ENCODE measurements around the gene CLEC4G. TPM values are rescaled to one million over a fixed set of nuclear protein-coding genes. Genes with fewer than 3 reads are reported as not detected.

The CLEC4G gene
- total and polyA plus RNA-seq, 7 experiments from 2014 or later, result 1.2 TPM; not detected in 6

DNA sequence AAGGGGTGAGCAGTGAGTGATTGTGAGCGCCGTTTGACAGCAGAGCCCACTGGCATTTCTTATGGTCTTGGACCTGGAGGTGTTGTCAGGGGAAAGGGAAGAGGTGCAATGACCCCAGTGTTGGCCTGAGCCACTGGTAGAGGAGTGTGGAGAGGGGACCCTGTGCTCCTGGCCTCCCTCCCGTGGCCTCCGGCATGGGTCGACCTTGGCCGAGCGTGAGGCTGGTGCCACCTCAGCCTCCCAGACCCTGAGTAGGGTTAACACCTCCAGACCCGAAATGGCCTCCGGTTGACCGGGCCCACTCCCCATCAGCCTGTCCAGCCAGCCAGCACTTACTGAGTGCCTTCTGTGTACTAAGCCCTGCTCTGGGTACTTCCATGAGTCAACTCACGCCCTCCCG lies 44.7 kb downstream of the CLEC4G start:
- H3K9me3 Mint-ChIP-seq, result no peaks in the 10 kb centered on the region

DNA sequence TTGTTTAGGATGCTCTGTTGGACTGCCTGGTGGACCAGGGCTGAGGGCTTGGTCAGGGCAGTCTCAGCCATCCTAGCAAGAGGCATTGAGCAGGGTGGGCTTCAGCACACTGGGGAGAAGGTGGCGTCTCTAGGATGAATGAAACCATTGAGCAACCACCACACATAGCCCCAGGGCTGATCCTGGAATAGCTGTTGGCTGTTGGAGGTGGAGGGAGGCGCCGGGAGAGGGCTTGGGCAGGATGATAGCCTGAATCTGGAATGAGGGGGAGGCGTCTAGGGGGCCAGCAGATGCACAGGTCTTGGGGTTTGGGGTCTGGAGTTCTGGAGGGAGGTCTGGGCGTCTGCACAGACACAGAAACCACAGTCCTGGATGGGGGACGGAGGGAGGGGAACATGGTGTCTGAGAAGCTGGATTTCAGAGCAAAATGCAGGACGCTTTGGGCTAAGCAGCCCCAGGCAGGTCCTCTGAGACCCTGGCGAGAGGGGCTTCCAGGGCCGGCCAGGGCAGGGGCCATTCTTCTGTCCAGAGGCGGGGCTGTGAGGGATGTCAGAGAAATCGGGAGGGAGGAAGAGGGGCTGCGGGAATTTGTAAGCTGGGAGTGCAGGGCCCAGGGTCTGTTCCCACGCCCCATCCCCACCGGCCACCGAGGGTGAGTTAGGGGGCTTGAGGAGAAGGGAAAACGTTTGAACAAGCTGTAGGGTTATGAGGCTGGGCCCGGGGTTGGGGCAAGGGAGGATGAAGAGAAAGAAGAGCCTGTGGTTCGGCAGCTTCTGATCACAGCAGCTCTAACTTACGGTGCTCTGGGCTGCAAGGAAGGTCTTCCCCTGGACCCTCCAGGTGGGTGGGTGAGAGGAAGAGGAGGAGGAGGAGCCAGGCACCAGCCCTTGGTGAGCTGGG lies 46.1 kb downstream of the CLEC4G start:
- no peak for DNase-seq
- Histone ChIP-seq H3K36me3 (ENCODE audit: control insufficient read depth in 2 of 3, insufficient read depth in 3 of 3, low read length in 3 of 3) (peaks cover 0 to 37% (median 0%) of the 10 kb centered on the region in 3 experiments), H3K4me1 (ENCODE audit: control insufficient read depth in 2 of 2, insufficient read depth in 2 of 2, low read length in 2 of 2) (peaks cover 6 to 12% of the 10 kb centered on the region in 2 donors), H3K9me3 (ENCODE audit: control insufficient read depth in 2 of 3, low read length in 3 of 3) (no peaks in the 10 kb centered on the region), H3K27me3 (ENCODE audit: control insufficient read depth in 2 of 2, insufficient read depth in 2 of 2, low read length in 2 of 2) (no peaks in the 10 kb centered on the region), H3K27ac (ENCODE audit: low read depth, low read length) (no peak overlapping the region), H3K4me3 (ENCODE audit: low read length) (no peak overlapping the region)
- no peak overlapping the region for H3K4me3 Mint-ChIP-seq
- no peaks in the 10 kb centered on the region for H3K9me3 Mint-ChIP-seq
- peak overlapping the region in 3 of 9 donors; percentile 36 to 73 (median 55) for H3K27ac Mint-ChIP-seq
- ATAC-seq, result no peak
- no peaks in the 10 kb centered on the region for H3K27me3 Mint-ChIP-seq
- intact Hi-C loops (cut with micrococcal nuclease), result no loop called here
- CTCF ChIA-PET, result interaction anchor here (0.7 to 1.5 kb wide), 2 partner anchors 13 to 114 kb away, joined by 5 to 7 read pairs; no protein-coding TSS in a partner anchor
- H3K36me3 Mint-ChIP-seq, result peaks cover 0 to 13% (median 0%) of the 10 kb centered on the region in 5 donors
- H3K4me1 Mint-ChIP-seq, result peaks cover 0 to 30% (median 11%) of the 10 kb centered on the region in 7 donors
- POLR2A ChIA-PET, result interaction anchor here (0.6 to 2.7 kb wide), 6 partner anchors 13 to 234 kb away, joined by 4 to 9 read pairs (median 5); partner anchors contain the start of genes PET100 and SNAPC2

More for the DNA sequence above, 44.7 kb downstream of the CLEC4G start:
- ChIA-PET POLR2A (interaction anchor here (0.6 to 2.7 kb wide), 2 partner anchors 12 to 177 kb away, joined by 4 to 9 read pairs; no protein-coding TSS in a partner anchor), CTCF (interaction anchor here (0.6 kb wide), 1 partner anchor 785 kb away, joined by 4 read pairs; no protein-coding TSS in a partner anchor)
- peaks cover 0 to 11% (median 0%) of the 10 kb centered on the region in 5 donors for H3K36me3 Mint-ChIP-seq
- ATAC-seq, result no peak
- intact Hi-C loops (cut with micrococcal nuclease), result no loop called here
- Histone ChIP-seq H3K27ac (ENCODE audit: low read depth, low read length) (no peak overlapping the region), H3K9me3 (ENCODE audit: control insufficient read depth in 2 of 3, low read length in 3 of 3) (no peaks in the 10 kb centered on the region), H3K36me3 (ENCODE audit: control insufficient read depth in 2 of 3, insufficient read depth in 3 of 3, low read length in 3 of 3) (peaks cover 0 to 31% (median 0%) of the 10 kb centered on the region in 3 experiments), H3K4me1 (ENCODE audit: control insufficient read depth in 2 of 2, insufficient read depth in 2 of 2, low read length in 2 of 2) (peaks cover 2 to 10% of the 10 kb centered on the region in 2 donors), H3K4me3 (ENCODE audit: low read length) (no peak overlapping the region), H3K27me3 (ENCODE audit: control insufficient read depth in 2 of 2, insufficient read depth in 2 of 2, low read length in 2 of 2) (no peaks in the 10 kb centered on the region)
- no peak overlapping the region for H3K4me3 Mint-ChIP-seq
- peaks cover 0 to 23% (median 6%) of the 10 kb centered on the region in 7 donors for H3K4me1 Mint-ChIP-seq
- no peak for DNase-seq
- H3K27me3 Mint-ChIP-seq, result no peaks in the 10 kb centered on the region
- H3K27ac Mint-ChIP-seq, result peak overlapping the region in 2 of 9 donors; percentile 22 to 49

- peaks cover 8 to 43% (median 35%) of the 10 kb centered on the region in 7 donors for H3K4me1 Mint-ChIP-seq
- POLR2A ChIA-PET, result interaction anchor here (1.1 to 2.2 kb wide), 2 partner anchors 23 to 26 kb away, joined by 4 to 10 read pairs; no protein-coding TSS in a partner anchor
- H3K4me1 ChIP-seq (ENCODE audit: control insufficient read depth in 2 of 2, insufficient read depth in 2 of 2, low read length in 2 of 2), result peaks cover 22 to 23% of the 10 kb centered on the region in 2 donors
Measured at GRCh38 chr19:7682175-7682855, 49.6 kb downstream of the CLEC4G start.

GRCh38 chr19:7681340-7682174 lies 50.4 kb downstream of the CLEC4G start:
- H3K27ac Mint-ChIP-seq, result peak overlapping the region; percentile 54 to 95 (median 93)
- H3K4me3 ChIP-seq (ENCODE audit: low read length), result peak overlapping the region; percentile 84
- peak overlapping the region; percentile 91 for H3K27ac ChIP-seq (ENCODE audit: low read depth, low read length)
- peak; percentile 60 to 90 (median 85) for DNase-seq
- POLR2A ChIA-PET, result interaction anchor here (0.6 to 2.2 kb wide), 16 partner anchors 16 to 191 kb away, joined by 3 to 16 read pairs (median 4); partner anchors contain the start of genes CLEC4G, FCER2, PET100 and XAB2
- H3K36me3 ChIP-seq (ENCODE audit: control insufficient read depth in 2 of 3, insufficient read depth in 3 of 3, low read length in 3 of 3), result peaks cover 0 to 38% (median 0%) of the 10 kb centered on the region in 3 experiments
- intact Hi-C loops (cut with micrococcal nuclease), result loop anchor here (1.0 to 2.0 kb wide), 10 partner anchors 24 to 583 kb away; partner anchors contain the start of genes PET100 (in 2 of the 2), XAB2 (in 2 of the 2), MAP2K7 (in 1 of the 2) and PNPLA6 (in 1 of the 2)
- peaks cover 0 to 13% (median 0%) of the 10 kb centered on the region in 5 donors for H3K36me3 Mint-ChIP-seq
- peak overlapping the region; percentile 83 to 96 (median 91) for H3K4me3 Mint-ChIP-seq
- H3K4me1 ChIP-seq (ENCODE audit: control insufficient read depth in 2 of 2, insufficient read depth in 2 of 2, low read length in 2 of 2), result peaks cover 25 to 28% of the 10 kb centered on the region in 2 donors
- peaks cover 14 to 51% (median 42%) of the 10 kb centered on the region in 7 donors for H3K4me1 Mint-ChIP-seq
- CTCF ChIA-PET, result interaction anchor here (0.6 to 3.2 kb wide), 27 partner anchors 11 to 150 kb away, joined by 3 to 55 read pairs (median 4); partner anchors contain the start of gene STXBP2
- no peaks in the 10 kb centered on the region for H3K9me3 ChIP-seq (ENCODE audit: control insufficient read depth in 2 of 3, low read length in 3 of 3)
- peak; percentile 71 for ATAC-seq
- H3K27me3 ChIP-seq (ENCODE audit: control insufficient read depth in 2 of 2, insufficient read depth in 2 of 2, low read length in 2 of 2), result no peaks in the 10 kb centered on the region
- H3K27me3 Mint-ChIP-seq, result peaks cover 0 to 16% (median 5%) of the 10 kb centered on the region in 5 donors
- H3K9me3 Mint-ChIP-seq, result peaks cover 0 to 2% (median 0%) of the 10 kb centered on the region in 11 donors

More at GRCh38 chr19:7682175-7682855, 49.6 kb downstream of the CLEC4G start:
- ATAC-seq, result no peak
- Mint-ChIP-seq H3K27ac (peak overlapping the region; percentile 58 to 95 (median 85)), H3K36me3 (peaks cover 0 to 13% (median 0%) of the 10 kb centered on the region in 5 donors), H3K9me3 (peaks cover 0 to 2% (median 0%) of the 10 kb centered on the region in 11 donors), H3K4me3 (peak overlapping the region; percentile 83 to 96 (median 91)), H3K27me3 (peaks cover 0 to 10% (median 0%) of the 10 kb centered on the region in 5 donors)
- Histone ChIP-seq H3K27me3 (ENCODE audit: control insufficient read depth in 2 of 2, insufficient read depth in 2 of 2, low read length in 2 of 2) (no peaks in the 10 kb centered on the region), H3K9me3 (ENCODE audit: control insufficient read depth in 2 of 3, low read length in 3 of 3) (no peaks in the 10 kb centered on the region), H3K36me3 (ENCODE audit: control insufficient read depth in 2 of 3, insufficient read depth in 3 of 3, low read length in 3 of 3) (peaks cover 0 to 38% (median 0%) of the 10 kb centered on the region in 3 experiments), H3K4me3 (ENCODE audit: low read length) (peak overlapping the region; percentile 84), H3K27ac (ENCODE audit: low read depth, low read length) (peak overlapping the region; percentile 91)
- CTCF ChIA-PET, result interaction anchor here (3.2 kb wide), 1 partner anchor 118 kb away, joined by 55 read pairs; no protein-coding TSS in a partner anchor
- no peak for DNase-seq
- intact Hi-C loops (cut with micrococcal nuclease), result no loop called here

GRCh38 chr19:7680606-7681339 lies 51.1 kb downstream of the CLEC4G start, which contains the start of gene TRAPPC5:
Gene TRAPPC5, plus strand, starts transcription at chr19:7680833. Its CDS starts 1,421 bp downstream, at chr19:7682254.
- Mint-ChIP-seq H3K9me3 (peaks cover 0 to 2% (median 0%) of the 10 kb centered on the region in 11 donors), H3K4me1 (peaks cover 20 to 59% (median 46%) of the 10 kb centered on the region in 7 donors), H3K4me3 (peak within 1 kb of the TSS; percentile 83 to 96 (median 91)), H3K36me3 (peaks cover 0 to 13% (median 0%) of the 10 kb centered on the region in 5 donors), H3K27me3 (peaks cover 3 to 22% (median 8%) of the 10 kb centered on the region in 5 donors), H3K27ac (peak within 1 kb of the TSS; percentile 54 to 95 (median 93))
- Histone ChIP-seq H3K27me3 (ENCODE audit: control insufficient read depth in 2 of 2, insufficient read depth in 2 of 2, low read length in 2 of 2) (peaks cover 0 to 6% of the 10 kb centered on the region in 2 donors), H3K4me1 (ENCODE audit: control insufficient read depth in 2 of 2, insufficient read depth in 2 of 2, low read length in 2 of 2) (peaks cover 26 to 32% of the 10 kb centered on the region in 2 donors), H3K27ac (ENCODE audit: low read depth, low read length) (peak within 1 kb of the TSS; percentile 91), H3K4me3 (ENCODE audit: low read length) (peak within 1 kb of the TSS; percentile 84), H3K36me3 (ENCODE audit: control insufficient read depth in 2 of 3, insufficient read depth in 3 of 3, low read length in 3 of 3) (peaks cover 0 to 36% (median 0%) of the 10 kb centered on the region in 3 experiments), H3K9me3 (ENCODE audit: control insufficient read depth in 2 of 3, low read length in 3 of 3) (no peaks in the 10 kb centered on the region)
- ATAC-seq (peak; percentile 86), DNase-seq (peak; percentile 80 to 95 (median 89))
- ChIA-PET CTCF (interaction anchor here (0.6 to 3.2 kb wide), 28 partner anchors 10 to 151 kb away, joined by 3 to 55 read pairs (median 4); partner anchors contain the start of gene STXBP2), POLR2A (interaction anchor here (0.6 to 2.2 kb wide), 15 partner anchors 17 to 190 kb away, joined by 3 to 16 read pairs (median 5); partner anchors contain the start of genes CLEC4G, FCER2, PET100 and XAB2)
- intact Hi-C loops (cut with micrococcal nuclease), result loop anchor here (1.0 to 2.0 kb wide), 14 partner anchors 25 to 582 kb away; partner anchors contain the start of genes PET100 (in 2 of the 2), XAB2 (in 2 of the 2), MAP2K7 (in 1 of the 2) and PNPLA6 (in 1 of the 2)

All from naive thymus-derived CD4-positive, alpha-beta T cell (primary cell).